Measurements from ENCODE around the gene RABAC1.
"Not testable (repeated sequence)": the region's sequence is repeated elsewhere in the genome, so short reads cannot be mapped to it uniquely, and the experiment has no call there.

- not testable (repeated sequence) for TF ChIP-seq EZH2 (IDR thresholded peaks at IDR 0.05; ENCODE audit: low read length); CTCF (optimal IDR thresholded peaks at IDR 0.05 in 1 of 3, IDR thresholded peaks at IDR 0.05 in 1 of 3, conservative IDR thresholded peaks at IDR 0.05 in 1 of 3; ENCODE audit: extremely low read depth in 1 of 3, insufficient read depth in 2 of 3, low read length in 3 of 3)
These were observed 19.9 kb downstream of the RABAC1 start for GRCh38 chr19:41939209-41939608.

Data from keratinocyte (primary cell).